Small intestine (tissue), 16 donors: ENCODE data around the gene SIX1. TPM values are rescaled to one million over a fixed set of nuclear protein-coding genes. Genes with fewer than 3 reads are reported as not detected.
A peak's percentile ranks its signal among the peaks of the same experiment; 100 is the strongest.

ENCODE experiments used
- DNase-seq, 2 donors: peaks; one replicate each; pipeline versions ENCODE4 v3.0.0 to v3.0.0-alpha.2; 2013
- FAIRE-seq: peaks from 2 replicates; lab custom pipeline; 2012; peaks lifted over from hg19 to GRCh38; lab: Jason Lieb, UNC
- H3K27ac ChIP-seq, 3 donors: one replicate each; pipeline ENCODE4 v1.5.1; 2013; ENCODE audit warnings: low read length in 2 of 3, mild to moderate bottlenecking in 2 of 3, control low read depth in 1 of 3, inconsistent platforms in 1 of 3, low read depth in 1 of 3, moderate library complexity in 1 of 3
- H3K27me3 ChIP-seq, 3 donors: one replicate each; pipeline ENCODE4 v1.6.1; 2013; ENCODE audit warnings: low read length in 3 of 3, inconsistent platforms in 1 of 3; ENCODE audit not compliant: control insufficient read depth in 3 of 3, insufficient read depth in 3 of 3
- H3K36me3 ChIP-seq, 3 donors: one replicate each; pipeline ENCODE4 v1.6.1; 2013; ENCODE audit warnings: low read length in 3 of 3, inconsistent platforms in 1 of 3, low read depth in 1 of 3, mild to moderate bottlenecking in 1 of 3, moderate library complexity in 1 of 3; ENCODE audit not compliant: control insufficient read depth in 3 of 3, insufficient read depth in 2 of 3
- H3K4me1 ChIP-seq, 3 donors: one replicate each; pipeline ENCODE4 v1.6.1; 2013; ENCODE audit warnings: low read length in 2 of 3, inconsistent platforms in 1 of 3, low read depth in 1 of 3, mild to moderate bottlenecking in 1 of 3, moderate library complexity in 1 of 3; ENCODE audit not compliant: control insufficient read depth in 3 of 3, insufficient read depth in 2 of 3
- H3K4me3 ChIP-seq, 3 donors: one replicate each; pipeline ENCODE4 v1.5.1; 2013; ENCODE audit warnings: low read length in 3 of 3, control low read depth in 1 of 3, inconsistent platforms in 1 of 3, low read depth in 1 of 3, mild to moderate bottlenecking in 1 of 3, moderate library complexity in 1 of 3
- H3K9me3 ChIP-seq, 2 donors: one replicate each; pipeline ENCODE4 v1.6.1; 2013; ENCODE audit warnings: low read depth in 1 of 2, low read length in 1 of 2; ENCODE audit not compliant: control insufficient read depth in 2 of 2, insufficient read depth in 1 of 2
- WGBS, 3 donors: extraction: QIAGEN DNeasy Blood & Tissue Kit; methylation state at CpG; one replicate each; pipeline ENCODE4 v1.1.7; 2013; 5-methylcytosine and 5-hydroxymethylcytosine counted together
- long read RNA-seq, 10 donors: transcript quantifications; one replicate each; lab custom pipeline, GENCODE V29; 2026
- polyA plus RNA-seq, 4 donors: library from polyadenylated mRNA; stranded (reverse) in 3 of 4; unstranded in 1 of 4; fragments of 200-250 nt in 3 of 4; fragments of 120-200 nt in 1 of 4; gene quantifications; one replicate each; pipeline versions ENCODE4 v1.2.1 to v1.2.3, GENCODE V29; 2013
- donor health status: healthy with polysubstance abuse.
- donor health status: control.
- donor health status: control.
- donor health status: Bipolar disorder and iron deficiency.
- donor health status: healthy.

Gene SIX1
- polyA plus RNA-seq = under 1 TPM in 3 of 4 donors, not detected in 1; 0.18 to 0.32 (median 0.27) TPM
- long read RNA-seq, donor 1 = 0 reads
- long read RNA-seq, donor 2 = 0 reads
- long read RNA-seq, donor 3 = 0 reads
- long read RNA-seq, donor 4 = 0 reads
- long read RNA-seq, donor 5, partial matches to known transcripts = 0 of 1 reads
- long read RNA-seq, donor 5, other reads (novel, unspliced or antisense) = 0 of 1 reads
- long read RNA-seq, donor 6 = 0 reads
- long read RNA-seq, donor 7 = 0 reads
- long read RNA-seq, donor 8, partial matches to known transcripts = 0 of 3 reads
- long read RNA-seq, donor 8, other reads (novel, unspliced or antisense) = 0 of 3 reads
- long read RNA-seq, donor 9 = 0 reads
- long read RNA-seq, donor 10 = 0 reads

DNA sequence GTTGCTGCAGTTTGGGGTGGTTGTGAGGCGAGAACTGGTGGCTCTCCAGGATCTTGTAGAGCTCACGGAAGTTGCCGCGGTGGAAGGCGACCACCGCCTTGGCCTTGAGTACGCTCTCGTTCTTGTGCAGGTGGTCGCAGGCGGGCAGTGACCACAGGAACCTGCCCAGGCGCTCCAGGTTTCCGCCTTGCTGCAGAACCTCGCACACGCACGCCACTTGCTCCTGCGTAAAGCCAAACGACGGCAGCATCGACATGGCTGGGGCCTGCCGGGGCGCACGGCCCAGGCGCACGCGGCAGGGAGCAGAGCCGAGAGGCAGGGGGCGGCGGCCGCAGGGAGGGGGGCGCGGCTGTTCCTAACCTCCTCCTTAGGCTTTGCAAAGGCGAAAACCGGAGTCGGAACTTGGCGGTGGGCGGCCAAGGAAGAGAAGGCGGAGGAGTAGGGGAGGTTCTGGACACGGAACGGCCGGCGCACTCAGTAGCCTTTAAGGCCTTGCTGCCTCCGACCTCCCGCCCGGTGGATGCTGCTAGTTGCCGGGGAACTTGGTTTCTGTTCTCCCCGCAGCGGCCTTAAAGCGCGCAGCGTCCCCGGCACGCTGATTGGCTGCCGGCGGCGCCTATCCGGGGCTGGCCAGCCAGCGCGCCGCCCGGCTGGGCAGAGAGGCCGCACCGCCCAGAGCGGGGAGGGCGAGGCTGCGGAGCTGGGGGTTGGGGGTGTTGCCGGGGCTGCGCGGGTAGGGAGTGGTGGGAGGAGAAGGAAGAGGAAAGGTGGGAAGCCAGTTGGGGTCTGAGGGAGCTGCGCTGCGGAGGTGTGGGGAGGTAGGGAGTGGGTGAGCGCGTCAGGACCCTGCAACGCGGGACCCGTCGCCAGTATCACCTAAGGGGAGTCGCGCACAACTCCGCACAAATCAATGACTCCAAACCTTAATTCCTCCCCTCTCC lies at the start of gene SIX1:
SIX1 (minus strand) TSS at position 544 of the 941 bp plus-strand sequence; CDS start at position 256, 288 bp downstream.
- no peak for FAIRE-seq
- H3K4me1 ChIP-seq = peaks cover 3 to 10% (median 9%) of the 10 kb centered on the region in 3 donors
- 1 to 2% (median 2%) methylated on average over 72 to 79 of the region's 79 CpGs for WGBS, 3 donors
- peaks cover 0 to 4% of the 10 kb centered on the region in 2 donors for H3K9me3 ChIP-seq
- H3K27me3 ChIP-seq = peaks cover 8 to 97% (median 68%) of the 10 kb centered on the region in 3 donors
- no peaks in the 10 kb centered on the region for H3K36me3 ChIP-seq
- H3K27ac ChIP-seq = no peak within 1 kb of the TSS
- DNase-seq = peak; percentile 39 to 63
- peak within 1 kb of the TSS in 2 of 3 donors; percentile 8 to 44 for H3K4me3 ChIP-seq

DNA sequence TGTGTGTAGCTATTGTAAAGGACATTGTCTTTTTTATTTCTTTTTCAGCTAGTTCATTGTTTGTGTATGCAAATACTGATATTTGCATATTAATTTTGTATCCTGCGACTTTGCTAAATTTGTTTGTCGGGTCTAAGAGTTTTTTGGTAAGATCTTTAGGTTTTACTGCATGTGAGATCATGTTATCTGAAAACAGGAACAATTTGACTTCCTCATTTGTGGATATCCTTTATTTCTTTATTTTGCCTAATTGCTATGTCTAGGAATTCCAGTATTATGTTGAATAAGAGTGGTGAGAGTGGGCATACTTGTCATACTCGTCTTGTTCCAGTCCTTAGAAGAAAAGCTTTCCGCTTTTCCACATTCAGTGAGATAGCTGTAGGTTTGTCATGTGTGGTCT lies 46.0 kb upstream of the SIX1 start:
- no peak overlapping the region for H3K27ac ChIP-seq
- no peaks in the 10 kb centered on the region for H3K27me3 ChIP-seq
- DNase-seq = no peak
- H3K36me3 ChIP-seq = no peaks in the 10 kb centered on the region
- 79 to 82% (median 80%) methylated on average over 4 of the region's 4 CpGs for WGBS, 3 donors
- FAIRE-seq = no peak
- peaks cover 0 to 13% of the 10 kb centered on the region in 2 donors for H3K9me3 ChIP-seq
- H3K4me3 ChIP-seq = no peak overlapping the region
- no peaks in the 10 kb centered on the region for H3K4me1 ChIP-seq

DNA sequence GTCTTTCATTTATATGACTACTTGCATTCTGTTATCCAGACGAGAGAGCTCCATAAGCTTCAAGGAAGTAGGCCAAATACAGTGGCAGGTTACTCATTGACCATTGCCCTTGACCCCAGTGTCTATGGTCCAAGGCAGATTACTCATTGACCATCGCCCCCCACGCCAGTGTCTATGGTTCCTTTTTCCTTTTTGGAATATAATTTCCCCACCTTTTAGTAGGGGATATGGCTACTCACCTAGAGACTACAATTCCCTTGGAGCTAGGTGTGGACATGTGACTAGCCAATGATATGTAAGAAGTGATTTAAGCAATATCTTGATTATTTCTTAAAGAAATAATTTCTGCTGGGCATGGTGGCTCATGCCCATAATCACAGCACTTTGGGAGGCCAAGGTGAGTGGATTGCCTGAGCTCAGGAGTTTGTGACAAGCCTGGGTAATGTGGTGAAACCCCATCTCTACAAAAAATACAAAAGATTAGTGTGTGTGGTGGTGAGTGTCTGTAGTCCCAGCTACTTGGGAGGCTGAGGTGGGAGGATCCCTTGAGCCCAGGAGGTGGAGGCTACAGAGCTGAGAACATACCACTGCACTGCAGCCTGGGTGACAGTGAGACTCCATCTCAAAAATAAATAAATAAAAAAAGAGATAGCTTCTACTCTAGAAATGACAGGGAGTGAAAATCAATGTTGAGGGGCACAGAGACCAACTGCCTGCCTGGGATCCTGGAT lies 42.3 kb upstream of the SIX1 start:
- 46 to 71% (median 50%) methylated on average over 3 of the region's 3 CpGs for WGBS, 3 donors
- Histone ChIP-seq H3K36me3 (no peaks in the 10 kb centered on the region), H3K4me3 (no peak overlapping the region), H3K27ac (no peak overlapping the region), H3K27me3 (no peaks in the 10 kb centered on the region), H3K9me3 (no peaks in the 10 kb centered on the region), H3K4me1 (no peaks in the 10 kb centered on the region)
- DNase-seq = no peak
- FAIRE-seq = no peak

DNA sequence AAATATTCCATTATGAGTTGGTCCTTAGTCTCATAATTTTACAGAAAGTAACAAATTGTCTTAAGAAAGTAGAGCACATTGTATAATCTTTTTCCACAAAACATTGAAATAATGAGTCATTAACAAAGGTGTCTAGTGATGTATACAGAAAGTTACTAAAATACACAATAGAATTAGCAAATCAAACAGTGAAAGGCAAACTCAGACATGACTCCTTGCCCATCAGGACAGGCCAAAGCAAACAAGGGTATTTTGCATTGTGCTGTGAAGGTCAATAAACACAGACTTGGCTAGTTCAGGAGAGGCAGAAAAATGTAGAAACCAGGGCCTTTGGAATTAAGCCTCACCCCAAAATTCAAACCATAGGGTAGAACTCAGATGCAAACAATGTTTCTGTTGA lies 37.6 kb upstream of the SIX1 start:
- Histone ChIP-seq H3K27ac (no peak overlapping the region), H3K4me1 (no peaks in the 10 kb centered on the region), H3K4me3 (no peak overlapping the region), H3K27me3 (no peaks in the 10 kb centered on the region), H3K9me3 (no peaks in the 10 kb centered on the region), H3K36me3 (no peaks in the 10 kb centered on the region)
- FAIRE-seq (no peak), DNase-seq (no peak)

DNA sequence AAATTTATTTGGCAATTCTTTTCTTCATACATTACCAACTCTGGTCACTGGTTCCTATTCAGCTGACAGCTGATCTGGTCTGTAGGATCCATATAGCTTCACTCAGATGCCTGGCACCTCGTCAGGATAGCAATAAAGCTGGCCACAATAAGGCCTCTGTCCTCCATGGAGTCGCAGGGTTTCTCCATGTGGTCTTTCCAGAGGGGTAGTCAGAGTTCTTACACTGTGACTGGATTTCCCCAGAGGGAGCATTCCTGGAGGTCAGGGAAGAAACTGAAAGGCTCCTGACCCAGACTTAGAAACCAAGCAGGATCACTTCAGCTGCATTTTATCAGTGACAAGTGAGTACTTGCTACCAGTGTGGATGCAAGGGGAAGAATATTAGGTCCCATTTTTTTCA lies 34.9 kb upstream of the SIX1 start:
- no peak for DNase-seq
- no peak overlapping the region for H3K27ac ChIP-seq
- no peaks in the 10 kb centered on the region for H3K4me1 ChIP-seq
- no peak overlapping the region for H3K4me3 ChIP-seq
- FAIRE-seq = no peak
- no peaks in the 10 kb centered on the region for H3K9me3 ChIP-seq
- 58 to 70% (median 66%) methylated on average over 2 of the region's 2 CpGs for WGBS, 3 donors
- no peaks in the 10 kb centered on the region for H3K36me3 ChIP-seq
- no peaks in the 10 kb centered on the region for H3K27me3 ChIP-seq

DNA sequence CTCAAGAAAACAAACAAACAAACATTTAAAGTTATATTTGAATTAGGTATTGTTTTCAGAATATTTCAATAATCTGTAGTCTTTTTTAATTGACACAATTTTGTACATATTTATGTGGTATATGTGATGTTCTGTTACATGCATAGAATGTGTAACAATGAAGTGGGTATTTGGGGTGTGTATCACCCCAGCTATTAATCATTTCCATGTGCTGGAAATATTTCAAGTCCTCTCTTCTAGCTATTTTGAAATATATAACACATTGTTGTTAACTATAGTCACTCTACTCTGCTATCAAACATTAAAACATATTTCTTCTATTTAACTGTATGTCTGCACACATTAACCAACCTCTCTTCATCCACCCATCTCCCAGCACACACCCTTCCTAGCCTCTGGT lies 32.0 kb upstream of the SIX1 start:
- FAIRE-seq = no peak
- no peaks in the 10 kb centered on the region for H3K4me1 ChIP-seq
- DNase-seq = no peak
- H3K36me3 ChIP-seq = no peaks in the 10 kb centered on the region
- H3K27ac ChIP-seq = no peak overlapping the region
- H3K9me3 ChIP-seq = no peaks in the 10 kb centered on the region
- H3K27me3 ChIP-seq = no peaks in the 10 kb centered on the region
- H3K4me3 ChIP-seq = no peak overlapping the region

DNA sequence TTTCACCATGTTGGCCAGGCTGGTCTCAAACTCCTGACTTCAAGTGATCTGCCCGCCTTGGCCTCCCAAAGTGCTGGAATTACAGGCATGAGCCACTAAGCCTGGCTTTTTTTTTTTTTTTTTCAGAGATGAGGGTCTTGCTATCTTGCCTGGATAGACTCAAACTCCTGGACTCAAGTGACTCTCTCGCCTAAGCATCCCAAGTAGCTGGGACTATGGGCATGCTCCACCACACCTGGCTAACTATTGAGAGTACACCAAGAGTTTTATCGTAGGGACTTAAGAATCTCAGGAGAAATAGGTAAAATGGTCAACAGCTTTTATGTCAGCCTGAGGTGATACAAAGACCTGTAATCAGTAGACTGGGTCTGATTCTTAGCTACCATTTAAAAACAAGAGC lies 31.2 kb upstream of the SIX1 start:
- WGBS, 3 donors = 84 to 89% (median 88%) methylated on average over 3 of the region's 3 CpGs
- Histone ChIP-seq H3K27me3 (no peaks in the 10 kb centered on the region), H3K36me3 (no peaks in the 10 kb centered on the region), H3K27ac (no peak overlapping the region), H3K4me3 (no peak overlapping the region), H3K9me3 (no peaks in the 10 kb centered on the region), H3K4me1 (no peaks in the 10 kb centered on the region)
- DNase-seq = no peak
- FAIRE-seq = no peak

DNA sequence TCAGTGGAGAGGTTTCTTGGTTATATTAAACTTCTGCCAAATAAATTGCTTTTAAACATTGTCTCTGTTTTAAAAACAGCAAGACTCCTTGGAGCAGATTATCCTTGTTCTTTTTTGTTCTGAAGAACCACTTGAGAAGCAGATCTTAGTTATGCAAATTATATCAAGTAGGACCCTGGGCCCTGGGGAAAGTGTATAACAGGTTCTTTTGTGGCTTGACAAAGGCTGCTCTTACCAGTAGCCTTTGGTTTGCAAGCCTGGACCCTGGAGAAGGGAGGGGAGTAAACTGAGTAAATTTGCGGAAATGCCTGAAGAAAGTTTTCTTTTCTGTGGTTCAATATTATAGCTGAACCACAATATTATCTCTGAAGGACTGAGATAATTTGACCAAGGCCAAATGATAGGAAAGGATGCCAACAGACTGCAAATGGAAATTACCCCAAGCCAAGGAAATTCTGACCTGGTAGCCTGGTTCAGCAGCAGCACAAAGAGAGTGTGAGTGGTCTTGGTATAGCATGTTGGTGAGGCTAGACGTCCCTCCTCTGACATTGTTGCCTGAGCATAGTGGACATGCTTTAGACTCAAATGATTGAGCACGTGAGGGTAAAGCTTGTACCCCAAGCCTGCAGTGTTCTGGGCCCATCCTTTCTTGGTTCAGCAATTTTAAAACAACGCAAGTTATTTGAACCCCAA lies 30.4 kb upstream of the SIX1 start:
- FAIRE-seq (no peak), DNase-seq (no peak)
- Histone ChIP-seq H3K4me3 (no peak overlapping the region), H3K9me3 (no peaks in the 10 kb centered on the region), H3K27me3 (no peaks in the 10 kb centered on the region), H3K4me1 (no peaks in the 10 kb centered on the region), H3K36me3 (no peaks in the 10 kb centered on the region), H3K27ac (no peak overlapping the region)
- 76 to 83% (median 82%) methylated on average over 4 of the region's 4 CpGs for WGBS, 3 donors
